Parathyroid adenoma (tissue), 2 donors: ENCODE results near the gene EBF3.

Experiments
- H2AFZ ChIP-seq: fragments of 300-600 bp; sonication (generic); one replicate; pipeline ENCODE4 v1.7.0; 2017; ENCODE audit warnings: antibody characterized with exemption, mild to moderate bottlenecking
- H3K27ac ChIP-seq: fragments of 300-600 bp; sonication (generic); one replicate; pipeline ENCODE4 v1.7.0; 2017
- H3K27me3 ChIP-seq: fragments of 300-600 bp; sonication (generic); one replicate; pipeline ENCODE4 v1.7.0; 2017; ENCODE audit warnings: low read length; ENCODE audit not compliant: control insufficient read depth, insufficient read depth
- H3K36me3 ChIP-seq: fragments of 300-600 bp; sonication (generic); one replicate; pipeline ENCODE4 v1.7.0; 2017; ENCODE audit warnings: low read length; ENCODE audit not compliant: control insufficient read depth, insufficient read depth
- H3K4me1 ChIP-seq: fragments of 300-600 bp; sonication (generic); one replicate; pipeline ENCODE4 v1.7.0; 2017; ENCODE audit warnings: control low read depth
- H3K4me2 ChIP-seq: fragments of 300-600 bp; sonication (generic); one replicate; pipeline ENCODE4 v1.7.0; 2017; ENCODE audit warnings: low read length
- H3K4me3 ChIP-seq: fragments of 300-600 bp; sonication (generic); one replicate; pipeline ENCODE4 v1.7.0; 2017; ENCODE audit warnings: low read depth, low read length
- H3K79me2 ChIP-seq: fragments of 300-600 bp; sonication (generic); one replicate; pipeline ENCODE4 v1.7.0; 2017; ENCODE audit warnings: control low read depth
- H3K9ac ChIP-seq: fragments of 300-600 bp; sonication (generic); one replicate; pipeline ENCODE4 v1.7.0; 2017; ENCODE audit warnings: mild to moderate bottlenecking
- H3K9me3 ChIP-seq: fragments of 300-600 bp; sonication (generic); one replicate; pipeline ENCODE4 v1.7.0; 2017; ENCODE audit warnings: low read length; ENCODE audit not compliant: control insufficient read depth
- CTCF ChIP-seq: fragments of 300-600 bp; sonication (generic); IDR thresholded peaks from one replicate; pipeline ENCODE4 v1.7.0; 2017; ENCODE audit warnings: antibody characterized with exemption, mild to moderate bottlenecking
- donor health status: primary hyperparathyroidism.

EBF3 gene

GRCh38 chr10:129932182-129932581, 31.9 kb downstream of the EBF3 start:
- Histone ChIP-seq H3K36me3 (no peaks in the 10 kb centered on the region), H3K27ac (no peak overlapping the region), H3K9ac (no peak overlapping the region), H3K79me2 (no peaks in the 10 kb centered on the region), H3K4me2 (no peak overlapping the region), H3K4me1 (no peaks in the 10 kb centered on the region), H3K9me3 (no peaks in the 10 kb centered on the region), H3K4me3 (no peak overlapping the region), H3K27me3 (no peaks in the 10 kb centered on the region), H2AFZ (no peak overlapping the region)
- TF ChIP-seq CTCF = no peak

GRCh38 chr10:129929343-129930292, 34.5 kb downstream of the EBF3 start:
- TF ChIP-seq CTCF = no peak
- H3K9me3 ChIP-seq = no peaks in the 10 kb centered on the region
- H3K27me3 ChIP-seq = no peaks in the 10 kb centered on the region
- no peak overlapping the region for H3K27ac ChIP-seq
- H3K4me1 ChIP-seq = no peaks in the 10 kb centered on the region
- no peak overlapping the region for H3K9ac ChIP-seq
- no peaks in the 10 kb centered on the region for H3K36me3 ChIP-seq
- no peak overlapping the region for H3K4me3 ChIP-seq
- no peak overlapping the region for H2AFZ ChIP-seq
- H3K4me2 ChIP-seq = no peak overlapping the region
- H3K79me2 ChIP-seq = no peaks in the 10 kb centered on the region

GRCh38 chr10:129927351-129928120, 36.5 kb downstream of the EBF3 start:
- Histone ChIP-seq H2AFZ (no peak overlapping the region), H3K79me2 (no peaks in the 10 kb centered on the region)

More at GRCh38 chr10:129927351-129928120, 36.5 kb downstream of the EBF3 start:
- H3K4me2 ChIP-seq = no peak overlapping the region
- no peak overlapping the region for H3K9ac ChIP-seq
- H3K9me3 ChIP-seq = no peaks in the 10 kb centered on the region
- no peak for TF ChIP-seq CTCF
- H3K27ac ChIP-seq = no peak overlapping the region
- H3K4me3 ChIP-seq = no peak overlapping the region
- no peaks in the 10 kb centered on the region for H3K27me3 ChIP-seq
- H3K4me1 ChIP-seq = no peaks in the 10 kb centered on the region
- H3K36me3 ChIP-seq = no peaks in the 10 kb centered on the region
